Astrocyte (in vitro differentiated cells and primary cell): ENCODE data around the gene TBCC. TPM values are rescaled to one million over a fixed set of nuclear protein-coding genes. Genes with fewer than 3 reads are reported as not detected.
A peak's percentile ranks its signal among the peaks of the same experiment; 100 is the strongest.
"Not testable (repeated sequence)": the region's sequence is repeated elsewhere in the genome, so short reads cannot be mapped to it uniquely, and the experiment has no call there.

ENCODE experiments used
- DNase-seq: peaks from one replicate; pipeline ENCODE4 v3.0.0-alpha.2; 2010; ENCODE audit warnings: low read depth
- FAIRE-seq: peaks from 2 replicates; lab custom pipeline; 2011; peaks lifted over from hg19 to GRCh38; lab: Jason Lieb, UNC
- H2AFZ ChIP-seq: 2 replicates; pipeline ENCODE4 v1.6.0; 2012; ENCODE audit warnings: low read depth, low read length, inconsistent platforms
- H3K27ac ChIP-seq: 2 replicates; pipeline ENCODE4 v1.5.1; 2011; ENCODE audit warnings: low read depth, low read length, inconsistent platforms
- H3K27me3 ChIP-seq: 2 replicates; pipeline ENCODE4 v1.6.0; 2011; ENCODE audit warnings: low read length, inconsistent platforms; ENCODE audit not compliant: insufficient read depth
- H3K36me3 ChIP-seq: 2 replicates; pipeline ENCODE4 v1.5.1; 2011; ENCODE audit warnings: low read length, inconsistent platforms; ENCODE audit not compliant: insufficient read depth
- H3K4me1 ChIP-seq: 2 replicates; pipeline ENCODE4 v1.5.1; 2011; ENCODE audit warnings: low read length, inconsistent platforms; ENCODE audit not compliant: insufficient read depth
- H3K4me2 ChIP-seq: 2 replicates; pipeline ENCODE4 v1.6.0; 2012; ENCODE audit warnings: low read length, inconsistent platforms
- H3K4me3 ChIP-seq: 2 replicates; pipeline ENCODE4 v1.5.1; 2011; ENCODE audit warnings: low read depth, mild to moderate bottlenecking, low read length, inconsistent platforms; ENCODE audit not compliant: insufficient read depth
- H3K79me2 ChIP-seq: 2 replicates; pipeline ENCODE4 v1.6.0; 2012; ENCODE audit warnings: mild to moderate bottlenecking, low read length, inconsistent platforms; ENCODE audit not compliant: insufficient read depth
- H3K9ac ChIP-seq: 2 replicates; pipeline ENCODE4 v1.6.0; 2012; ENCODE audit warnings: mild to moderate bottlenecking, low read length, inconsistent platforms
- H3K9me3 ChIP-seq: 2 replicates; pipeline ENCODE4 v1.5.1; 2012; ENCODE audit warnings: low read depth, mild to moderate bottlenecking, low read length, inconsistent platforms; ENCODE audit not compliant: insufficient read depth
- H4K20me1 ChIP-seq: 2 replicates; pipeline ENCODE4 v1.6.0; 2012; ENCODE audit warnings: low read length, inconsistent platforms; ENCODE audit not compliant: insufficient read depth
- H3K27ac Mint-ChIP-seq: one replicate; pipeline ENCODE4 v1.8.0; 2021; ENCODE audit warnings: mild to moderate bottlenecking, mixed read lengths; ENCODE audit not compliant: unreplicated experiment
- H3K27me3 Mint-ChIP-seq: one replicate; pipeline ENCODE4 v1.8.0; 2021; ENCODE audit warnings: low read depth, mixed read lengths; ENCODE audit not compliant: unreplicated experiment
- H3K36me3 Mint-ChIP-seq: one replicate; pipeline ENCODE4 v1.8.0; 2021; ENCODE audit warnings: low read depth, mixed read lengths; ENCODE audit not compliant: unreplicated experiment
- H3K4me1 Mint-ChIP-seq: one replicate; pipeline ENCODE4 v1.8.0; 2021; ENCODE audit warnings: low read depth, mixed read lengths; ENCODE audit not compliant: unreplicated experiment
- H3K4me3 Mint-ChIP-seq: one replicate; pipeline ENCODE4 v1.8.0; 2021; ENCODE audit warnings: mild to moderate bottlenecking, moderate library complexity, mixed read lengths; ENCODE audit not compliant: unreplicated experiment
- H3K9me3 Mint-ChIP-seq: one replicate; pipeline ENCODE4 v1.8.0; 2021; ENCODE audit warnings: mild to moderate bottlenecking, mixed read lengths; ENCODE audit not compliant: unreplicated experiment
- CTCF ChIP-seq: IDR thresholded peaks from 2 replicates; pipeline ENCODE4 v1.5.1; 2011; ENCODE audit warnings: low read depth, mild to moderate bottlenecking, inconsistent platforms, low read length, moderate library complexity; ENCODE audit not compliant: insufficient read depth
- EZH2 ChIP-seq: IDR thresholded peaks from 2 replicates; pipeline ENCODE4 v1.6.1; 2012; ENCODE audit warnings: mild to moderate bottlenecking, low read length, inconsistent platforms; ENCODE audit not compliant: insufficient read depth
- total RNA-seq: library from RNA; stranded (reverse); gene quantifications from 2 replicates; pipeline ENCODE4 v1.2.1, GENCODE V29; 2021

Gene TBCC
- total RNA-seq, 1 donor from 2014 or later: 25.8 TPM

GRCh38 chr6:42735976-42736375, 9.9 kb downstream of the TBCC start:
- Mint-ChIP-seq H3K4me1 (no peaks in the 10 kb centered on the region), H3K9me3 (no peaks in the 10 kb centered on the region), H3K4me3 (no peak overlapping the region), H3K36me3 (no peaks in the 10 kb centered on the region), H3K27me3 (peaks cover 2% of the 10 kb centered on the region), H3K27ac (no peak overlapping the region)
- Histone ChIP-seq H3K9me3 (no peaks in the 10 kb centered on the region), H3K36me3 (no peaks in the 10 kb centered on the region), H3K4me2 (no peak overlapping the region), H2AFZ (no peak overlapping the region), H3K27ac (no peak overlapping the region), H3K27me3 (no peaks in the 10 kb centered on the region), H3K9ac (no peak overlapping the region), H3K79me2 (no peaks in the 10 kb centered on the region), H4K20me1 (no peaks in the 10 kb centered on the region), H3K4me3 (no peak overlapping the region), H3K4me1 (no peaks in the 10 kb centered on the region)
- FAIRE-seq (no peak), DNase-seq (no peak)
- TF ChIP-seq EZH2 (no peak), CTCF (no peak)

- not testable (repeated sequence) for H3K4me3 Mint-ChIP-seq, H3K9ac ChIP-seq, H3K4me1 ChIP-seq, H3K27ac ChIP-seq, H3K9me3 Mint-ChIP-seq, H3K36me3 Mint-ChIP-seq, H3K79me2 ChIP-seq, H3K27ac Mint-ChIP-seq, H3K9me3 ChIP-seq, H2AFZ ChIP-seq, H3K4me3 ChIP-seq, H3K4me2 ChIP-seq, H3K27me3 Mint-ChIP-seq, DNase-seq, FAIRE-seq, H3K36me3 ChIP-seq, H4K20me1 ChIP-seq, H3K4me1 Mint-ChIP-seq, H3K27me3 ChIP-seq
Observed at GRCh38 chr6:42733867-42734481, 11.9 kb downstream of the TBCC start.

- H4K20me1 ChIP-seq: no peaks in the 10 kb centered on the region
- H2AFZ ChIP-seq: peak overlapping the region; percentile 54
- no peak for TF ChIP-seq EZH2
- TF ChIP-seq CTCF: no peak
Observed at GRCh38 chr6:42729731-42730130, 16.2 kb downstream of the TBCC start.

More at GRCh38 chr6:42729731-42730130, 16.2 kb downstream of the TBCC start:
- Histone ChIP-seq H3K27ac (no peak overlapping the region), H3K4me2 (peak overlapping the region; percentile 25), H3K9ac (no peak overlapping the region), H3K79me2 (no peaks in the 10 kb centered on the region), H3K9me3 (no peaks in the 10 kb centered on the region), H3K27me3 (no peaks in the 10 kb centered on the region), H3K4me3 (no peak overlapping the region), H3K4me1 (peaks cover 5% of the 10 kb centered on the region), H3K36me3 (no peaks in the 10 kb centered on the region)
- Mint-ChIP-seq H3K9me3 (no peaks in the 10 kb centered on the region), H3K36me3 (no peaks in the 10 kb centered on the region), H3K4me1 (no peaks in the 10 kb centered on the region), H3K27me3 (peaks cover 3% of the 10 kb centered on the region), H3K27ac (no peak overlapping the region), H3K4me3 (no peak overlapping the region)
- peak; percentile 48 for DNase-seq
- FAIRE-seq: no peak
